ENCODE results near the gene MAP7D3.
"Not testable (repeated sequence)": the region's sequence is repeated elsewhere in the genome, so short reads cannot be mapped to it uniquely, and the experiment has no call there.

The MAP7D3 gene

DNA sequence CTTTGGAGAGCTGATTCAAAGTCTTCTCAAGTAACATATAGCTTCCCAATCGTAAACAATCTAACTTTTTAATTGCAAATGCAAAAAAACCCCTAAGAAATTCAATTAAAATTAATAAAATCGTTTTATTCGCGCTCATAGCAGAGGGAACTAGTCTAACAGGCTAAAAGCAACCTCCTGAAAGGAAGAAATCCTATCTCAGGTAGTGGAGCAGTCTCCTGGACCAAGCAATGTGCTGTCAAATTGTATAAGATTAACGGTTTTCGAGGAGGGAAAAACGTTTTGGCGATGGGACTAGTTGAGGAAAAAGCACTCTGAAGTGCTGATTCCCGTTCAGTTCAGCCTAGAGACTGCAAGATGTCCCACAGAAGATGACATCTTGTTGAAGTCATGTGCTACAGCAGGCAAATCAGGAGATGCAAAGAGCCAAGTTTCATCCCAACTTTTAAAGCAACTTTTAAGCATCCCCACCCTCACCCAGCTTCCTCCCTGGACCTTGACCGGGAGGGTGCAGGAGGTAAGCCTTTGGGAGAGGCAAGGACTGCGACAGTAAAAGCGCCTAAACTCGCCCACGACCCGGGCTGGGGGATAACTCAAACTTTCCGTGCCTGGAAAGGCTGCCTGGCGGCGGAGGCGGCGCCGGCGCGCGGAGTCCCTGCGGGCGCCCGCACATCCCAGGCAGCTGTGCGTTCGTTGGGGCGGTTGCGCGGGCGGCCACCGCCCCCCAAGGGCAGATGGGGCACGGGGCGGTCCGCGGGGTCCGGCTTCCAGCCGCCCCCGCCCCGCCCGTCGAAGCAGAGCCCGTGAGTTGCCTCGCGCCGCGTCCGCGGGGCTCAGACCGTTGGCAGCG lies 784 bp downstream of the MAP7D3 start:
- no peak for DNase-seq (ENCODE audit: low read depth)
- TF ChIP-seq, protein P1, sequence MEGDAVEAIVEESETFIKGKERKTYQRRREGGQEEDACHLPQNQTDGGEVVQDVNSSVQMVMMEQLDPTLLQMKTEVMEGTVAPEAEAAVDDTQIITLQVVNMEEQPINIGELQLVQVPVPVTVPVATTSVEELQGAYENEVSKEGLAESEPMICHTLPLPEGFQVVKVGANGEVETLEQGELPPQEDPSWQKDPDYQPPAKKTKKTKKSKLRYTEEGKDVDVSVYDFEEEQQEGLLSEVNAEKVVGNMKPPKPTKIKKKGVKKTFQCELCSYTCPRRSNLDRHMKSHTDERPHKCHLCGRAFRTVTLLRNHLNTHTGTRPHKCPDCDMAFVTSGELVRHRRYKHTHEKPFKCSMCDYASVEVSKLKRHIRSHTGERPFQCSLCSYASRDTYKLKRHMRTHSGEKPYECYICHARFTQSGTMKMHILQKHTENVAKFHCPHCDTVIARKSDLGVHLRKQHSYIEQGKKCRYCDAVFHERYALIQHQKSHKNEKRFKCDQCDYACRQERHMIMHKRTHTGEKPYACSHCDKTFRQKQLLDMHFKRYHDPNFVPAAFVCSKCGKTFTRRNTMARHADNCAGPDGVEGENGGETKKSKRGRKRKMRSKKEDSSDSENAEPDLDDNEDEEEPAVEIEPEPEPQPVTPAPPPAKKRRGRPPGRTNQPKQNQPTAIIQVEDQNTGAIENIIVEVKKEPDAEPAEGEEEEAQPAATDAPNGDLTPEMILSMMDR (IDR thresholded peaks at IDR 0.05; ENCODE audit: control insufficient read depth, extremely low read depth, insufficient read depth) = no peak
- peak overlapping the region; percentile 55 for H3K4me3 ChIP-seq (ENCODE audit: low read depth, low read length)

DNA sequence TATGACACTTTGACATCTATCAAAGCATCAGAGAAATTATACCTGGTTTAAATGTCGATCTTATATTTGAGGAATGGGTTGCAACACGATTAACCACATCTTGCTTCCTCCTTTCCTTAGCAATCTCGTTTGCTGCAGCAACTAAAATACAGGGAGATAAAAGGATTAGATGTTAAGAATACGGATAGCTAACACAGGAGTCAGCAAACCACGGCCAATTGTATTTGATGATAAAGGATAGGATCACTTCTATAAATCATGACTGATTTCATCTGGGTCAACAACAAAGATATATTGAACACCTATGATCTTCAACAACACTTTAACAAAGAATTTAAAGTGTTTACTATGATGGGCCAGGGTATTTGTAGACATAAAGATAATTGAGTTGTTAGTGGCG lies 5.0 kb downstream of the MAP7D3 start:
- TF ChIP-seq, protein P1 (IDR thresholded peaks at IDR 0.05; ENCODE audit: control insufficient read depth, extremely low read depth, insufficient read depth) = no peak
- no peak overlapping the region for H3K4me3 ChIP-seq (ENCODE audit: low read depth, low read length)
- DNase-seq (ENCODE audit: low read depth) = no peak

DNA sequence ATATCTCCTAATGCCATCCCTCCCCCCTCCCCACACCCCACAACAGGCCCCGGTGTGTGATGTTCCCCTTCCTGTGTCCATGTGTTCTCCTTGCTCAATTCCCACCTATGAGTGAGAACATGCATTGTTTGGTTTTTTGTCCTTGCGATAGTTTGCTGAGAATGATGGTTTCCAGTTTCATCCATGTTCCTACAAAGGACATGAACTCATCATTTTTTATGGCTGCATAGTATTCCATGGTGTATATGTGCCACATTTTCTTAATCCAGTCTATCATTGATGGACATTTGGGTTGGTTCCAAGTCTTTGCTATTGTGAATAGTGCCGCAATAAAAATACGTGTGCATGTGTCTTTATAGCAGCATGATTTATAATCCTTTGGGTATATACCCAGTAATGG lies 13.4 kb downstream of the MAP7D3 start:
- DNase-seq (ENCODE audit: low read depth); H3K4me3 ChIP-seq (ENCODE audit: low read depth, low read length): not testable (repeated sequence)

DNA sequence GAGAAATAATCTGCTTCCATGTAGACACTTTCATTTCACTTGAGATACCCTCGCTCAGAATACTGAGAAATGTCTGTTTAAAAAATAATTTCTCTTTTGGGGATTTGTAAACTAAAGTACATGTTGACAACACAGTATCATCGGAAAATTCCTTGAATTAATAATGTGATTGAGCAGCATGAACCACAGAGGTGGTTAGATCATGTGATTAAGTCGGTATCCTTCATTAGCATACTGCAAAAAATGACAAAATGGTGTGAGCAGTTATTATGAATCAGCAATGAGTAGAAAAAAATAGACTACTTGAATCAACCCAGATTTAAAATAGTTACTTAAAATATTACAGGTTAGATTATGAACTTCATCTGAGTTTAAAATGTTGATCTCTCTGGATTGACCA lies 14.1 kb downstream of the MAP7D3 start:
- TF ChIP-seq, protein P1 (IDR thresholded peaks at IDR 0.05; ENCODE audit: control insufficient read depth, extremely low read depth, insufficient read depth) = no peak
- H3K4me3 ChIP-seq (ENCODE audit: low read depth, low read length) = no peak overlapping the region
- no peak for DNase-seq (ENCODE audit: low read depth)

DNA sequence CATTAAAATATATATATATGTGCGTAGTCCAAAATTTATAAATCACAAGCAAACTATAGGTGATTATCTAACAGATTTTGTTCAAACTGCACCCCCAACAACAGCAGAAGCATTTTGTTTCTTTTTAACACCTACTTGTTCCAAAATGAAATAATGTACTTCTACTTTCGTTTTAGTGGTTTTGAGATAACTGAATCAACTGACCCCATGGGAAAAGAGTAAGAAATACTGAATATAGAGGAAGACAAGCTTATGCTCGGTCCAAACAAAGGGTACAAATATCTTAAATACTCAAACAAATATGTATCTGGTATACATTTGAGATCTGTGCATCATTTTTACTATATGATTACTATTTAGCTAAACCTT lies 22.4 kb downstream of the MAP7D3 start:
- no peak overlapping the region for H3K4me3 ChIP-seq (ENCODE audit: low read depth, low read length)
- no peak for DNase-seq (ENCODE audit: low read depth)
- TF ChIP-seq, protein P1 (IDR thresholded peaks at IDR 0.05; ENCODE audit: control insufficient read depth, extremely low read depth, insufficient read depth) = no peak

DNA sequence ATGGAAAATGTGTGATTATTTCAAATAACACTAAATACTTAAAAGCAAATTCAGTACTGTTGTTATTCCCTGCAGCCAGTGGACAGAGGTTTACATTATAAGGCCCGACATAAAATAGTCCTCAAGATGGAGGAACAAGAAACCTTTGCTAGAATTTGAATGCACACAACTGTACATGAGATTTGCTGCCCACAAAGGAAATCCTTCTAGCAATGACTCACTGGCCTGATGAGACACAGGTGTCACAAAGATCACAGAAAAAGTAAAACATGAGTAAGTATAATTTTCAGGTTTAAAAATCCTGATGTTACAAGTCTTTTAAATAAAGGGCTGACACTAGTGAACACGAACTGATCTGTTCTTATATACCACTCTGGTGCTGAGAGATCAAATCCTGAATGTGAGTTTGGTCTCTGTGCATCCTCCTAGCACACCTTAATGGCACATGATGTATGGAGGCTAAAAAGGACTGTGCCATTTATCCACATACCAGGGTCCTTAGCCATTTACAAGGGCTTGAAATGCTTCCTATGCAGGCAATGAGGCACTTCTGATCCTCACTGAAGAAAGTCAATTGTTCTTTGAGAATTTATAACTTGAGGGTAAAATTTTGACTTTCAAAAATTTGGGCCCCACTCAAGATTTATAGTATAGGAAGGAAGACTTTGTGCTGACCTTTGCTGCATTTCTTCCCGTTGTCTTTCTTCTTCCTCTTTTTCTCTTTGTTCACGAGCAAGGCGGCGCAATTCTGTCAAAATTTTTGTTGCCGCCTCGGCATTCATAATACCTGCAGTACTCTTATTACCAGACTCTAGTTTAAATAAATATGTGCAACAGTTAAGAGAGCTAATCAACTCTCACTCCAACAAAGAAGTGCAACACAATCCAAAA lies 23.0 kb downstream of the MAP7D3 start:
- no peak for DNase-seq (ENCODE audit: low read depth)
- TF ChIP-seq, protein P1 (IDR thresholded peaks at IDR 0.05; ENCODE audit: control insufficient read depth, extremely low read depth, insufficient read depth) = no peak
- no peak overlapping the region for H3K4me3 ChIP-seq (ENCODE audit: low read depth, low read length)

DNA sequence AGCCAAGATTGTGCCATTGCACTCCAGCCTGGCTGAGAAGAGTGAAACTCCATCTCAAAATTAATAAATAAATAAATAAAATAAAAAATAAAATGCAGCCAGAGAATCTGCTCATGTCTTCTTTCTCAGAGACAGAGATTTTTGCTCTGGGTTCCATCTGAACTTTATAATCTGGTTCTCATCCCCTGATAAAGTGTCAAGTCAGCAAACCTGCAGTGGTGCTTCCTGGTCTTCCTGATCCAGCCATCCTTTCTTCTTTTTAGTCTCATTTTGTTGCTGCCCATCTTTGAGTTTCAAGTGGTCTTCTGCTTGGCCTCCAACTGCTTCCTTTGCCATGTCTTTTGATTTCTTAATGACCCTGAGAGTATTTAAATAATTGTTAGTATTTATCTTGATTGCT lies 24.1 kb downstream of the MAP7D3 start:
- no peak overlapping the region for H3K4me3 ChIP-seq (ENCODE audit: low read depth, low read length)
- TF ChIP-seq, protein P1 (IDR thresholded peaks at IDR 0.05; ENCODE audit: control insufficient read depth, extremely low read depth, insufficient read depth) = no peak
- no peak for DNase-seq (ENCODE audit: low read depth)
